GM04503 (cell line): ENCODE data around the gene TMEM132D.

Source experiments
- DNase-seq: peaks from one replicate; pipeline ENCODE4 v3.0.0-alpha.2; 2012; ENCODE audit warnings: low read depth

Gene TMEM132D

DNA sequence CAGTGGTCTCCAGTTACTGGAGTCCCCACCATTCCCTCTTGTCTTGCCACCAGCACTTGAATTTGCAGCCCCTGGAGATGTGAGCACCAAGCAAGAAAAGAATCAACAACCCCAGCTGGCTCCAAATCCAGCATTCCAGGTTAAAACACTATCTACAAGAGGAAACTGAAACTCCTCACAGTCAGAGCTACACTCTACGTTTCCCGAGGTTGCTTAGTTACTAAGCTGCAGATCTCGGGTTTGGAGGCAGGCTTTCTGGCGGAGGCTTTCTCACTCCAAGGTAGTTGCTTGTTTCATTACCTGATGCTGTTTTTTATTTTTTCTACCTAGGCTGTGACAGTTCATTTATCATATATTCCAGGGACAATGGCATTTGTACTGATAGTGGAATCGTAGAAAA lies 802.4 kb downstream of the TMEM132D start:
- DNase-seq: no peak

DNA sequence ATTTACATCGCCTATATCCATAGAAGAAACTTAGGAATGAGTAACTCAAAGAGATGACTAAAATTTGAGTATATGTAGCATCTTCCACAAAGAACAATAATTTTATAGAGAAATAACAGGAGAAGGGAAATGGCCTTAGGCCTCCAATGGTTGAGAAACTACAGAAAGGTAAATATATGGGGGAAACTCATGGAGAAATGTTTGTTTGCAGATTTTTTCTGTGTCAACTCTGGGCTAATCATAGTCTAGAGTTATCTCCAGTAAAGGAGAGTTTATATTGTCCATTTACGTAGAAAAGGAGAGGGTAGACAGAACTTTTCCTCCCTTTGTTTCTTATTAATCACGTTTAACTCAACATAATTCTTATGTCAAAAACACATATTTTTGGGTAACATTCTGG lies 806.4 kb downstream of the TMEM132D start:
- no peak for DNase-seq

- DNase-seq: no peak
These were observed 806.9 kb downstream of the TMEM132D start for GRCh38 chr12:129096968-129097367.

DNA sequence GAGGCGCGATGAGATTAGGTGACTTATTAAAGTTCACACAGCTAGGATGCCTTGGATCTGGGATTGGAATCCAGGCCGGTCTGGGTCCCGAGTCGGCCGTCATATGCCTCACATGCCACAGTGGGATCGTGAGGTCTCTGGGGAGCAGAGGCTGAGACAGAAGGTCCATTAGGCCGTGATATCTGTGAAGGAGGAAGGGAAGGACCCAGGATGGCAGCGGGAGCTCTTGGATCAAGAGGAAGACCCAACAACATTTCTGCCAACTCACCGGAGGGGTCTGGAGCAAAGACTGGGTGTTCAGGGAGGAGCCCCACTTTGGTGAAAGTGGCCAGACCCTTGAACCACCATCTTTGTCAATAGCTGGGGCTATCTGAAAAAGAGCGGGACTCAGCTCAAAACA lies 807.6 kb downstream of the TMEM132D start:
- no peak for DNase-seq

GRCh38 chr12:129089576-129089975 lies 814.2 kb downstream of the TMEM132D start:
- DNase-seq: no peak

DNA sequence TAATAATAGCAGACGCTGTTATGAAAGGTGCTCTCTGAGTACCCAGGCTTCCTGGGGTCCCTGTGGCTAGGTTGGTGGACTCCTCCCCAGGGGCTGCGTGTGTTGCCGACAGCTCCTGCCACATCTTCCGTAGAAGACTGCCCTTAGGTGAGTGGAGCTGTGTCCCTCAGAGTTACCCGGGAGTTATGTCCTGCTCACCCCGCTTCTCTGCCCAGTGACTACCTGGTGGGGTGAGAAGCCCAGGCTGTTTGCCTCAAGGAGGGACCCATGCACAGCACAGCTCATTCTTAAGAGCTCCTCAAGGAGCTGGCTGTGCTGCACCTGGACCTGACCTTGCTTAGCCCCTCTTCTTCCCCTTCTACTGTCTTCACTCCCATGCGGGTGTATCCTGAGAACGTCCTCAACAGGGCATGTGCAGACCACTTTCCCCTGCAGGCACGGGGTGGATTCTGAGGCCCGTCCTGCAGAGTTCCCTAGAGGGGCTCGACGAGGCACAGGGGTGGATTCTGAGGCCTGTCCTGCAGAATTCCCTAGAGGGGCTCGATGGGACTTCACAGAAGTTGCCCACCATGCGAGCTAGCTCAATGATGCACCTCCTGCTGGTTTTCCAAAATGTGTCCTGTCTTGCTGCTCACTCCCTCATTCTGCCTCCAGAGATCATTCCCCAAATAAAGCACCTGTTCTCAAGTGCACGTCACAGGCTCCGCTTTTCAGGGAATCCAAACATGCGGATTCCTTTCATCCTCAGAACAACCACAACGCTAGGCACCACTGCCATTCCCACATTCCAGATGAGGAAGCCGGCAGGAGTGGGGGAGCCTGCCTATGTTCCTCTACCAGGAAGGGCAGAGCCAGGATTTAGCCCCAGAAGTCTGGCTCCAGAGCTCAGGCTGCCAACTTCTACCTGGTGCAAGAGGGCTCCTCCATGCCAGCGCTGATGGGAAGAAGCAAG lies 818.7 kb downstream of the TMEM132D start:
- DNase-seq: no peak

GRCh38 chr12:129083121-129083840 lies 820.5 kb downstream of the TMEM132D start:
- no peak for DNase-seq

GRCh38 chr12:129082441-129082840 lies 821.4 kb downstream of the TMEM132D start:
- DNase-seq: no peak

DNA sequence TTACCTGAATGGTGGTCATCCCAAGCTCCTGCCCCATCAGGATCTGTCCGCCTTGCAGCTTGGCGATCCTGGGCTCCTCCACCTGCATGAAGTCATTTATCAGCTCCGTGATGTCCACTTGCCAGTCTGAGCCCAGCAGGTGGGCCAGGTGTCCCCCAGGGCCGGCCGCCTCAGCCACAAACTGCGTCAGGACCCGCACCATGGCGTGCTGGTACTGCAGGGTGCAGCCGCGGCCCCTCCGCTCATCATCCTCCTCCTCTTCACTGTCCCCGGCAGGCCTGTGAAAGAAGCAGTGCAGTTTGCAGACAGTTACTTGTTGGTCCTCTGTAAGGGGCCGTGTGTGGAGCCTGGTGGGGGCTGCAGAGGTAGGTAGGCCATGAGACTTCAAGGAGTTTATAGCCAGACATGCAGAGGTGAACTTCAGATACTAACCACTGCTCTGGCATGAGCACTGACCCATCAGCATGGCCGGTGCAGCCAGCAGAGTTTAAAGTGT lies 822.0 kb downstream of the TMEM132D start:
- no peak for DNase-seq

DNA sequence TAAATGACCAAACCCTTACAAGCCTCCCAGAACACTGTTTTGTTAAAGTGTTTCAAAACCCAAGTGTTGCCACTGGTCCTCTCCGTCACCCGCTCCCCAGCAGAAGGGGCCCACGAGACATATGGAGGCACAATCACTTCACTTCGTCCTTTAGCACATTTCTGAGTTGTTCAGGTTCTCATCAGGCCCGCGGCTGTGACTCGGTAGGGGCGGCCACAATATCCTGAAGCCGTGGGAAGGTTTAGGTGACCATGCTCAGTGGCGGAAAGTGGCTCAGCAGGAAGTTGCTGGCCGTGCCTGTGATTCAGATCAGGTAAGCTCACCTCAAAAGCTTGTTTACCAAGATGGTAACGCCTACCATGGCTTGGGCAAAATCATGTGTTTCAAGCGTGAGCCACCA lies 823.0 kb downstream of the TMEM132D start:
- no peak for DNase-seq

GRCh38 chr12:129080391-129080790 lies 823.4 kb downstream of the TMEM132D start:
- no peak for DNase-seq

- DNase-seq: no peak
These were observed 824.1 kb downstream of the TMEM132D start for GRCh38 chr12:129079719-129080118.

DNA sequence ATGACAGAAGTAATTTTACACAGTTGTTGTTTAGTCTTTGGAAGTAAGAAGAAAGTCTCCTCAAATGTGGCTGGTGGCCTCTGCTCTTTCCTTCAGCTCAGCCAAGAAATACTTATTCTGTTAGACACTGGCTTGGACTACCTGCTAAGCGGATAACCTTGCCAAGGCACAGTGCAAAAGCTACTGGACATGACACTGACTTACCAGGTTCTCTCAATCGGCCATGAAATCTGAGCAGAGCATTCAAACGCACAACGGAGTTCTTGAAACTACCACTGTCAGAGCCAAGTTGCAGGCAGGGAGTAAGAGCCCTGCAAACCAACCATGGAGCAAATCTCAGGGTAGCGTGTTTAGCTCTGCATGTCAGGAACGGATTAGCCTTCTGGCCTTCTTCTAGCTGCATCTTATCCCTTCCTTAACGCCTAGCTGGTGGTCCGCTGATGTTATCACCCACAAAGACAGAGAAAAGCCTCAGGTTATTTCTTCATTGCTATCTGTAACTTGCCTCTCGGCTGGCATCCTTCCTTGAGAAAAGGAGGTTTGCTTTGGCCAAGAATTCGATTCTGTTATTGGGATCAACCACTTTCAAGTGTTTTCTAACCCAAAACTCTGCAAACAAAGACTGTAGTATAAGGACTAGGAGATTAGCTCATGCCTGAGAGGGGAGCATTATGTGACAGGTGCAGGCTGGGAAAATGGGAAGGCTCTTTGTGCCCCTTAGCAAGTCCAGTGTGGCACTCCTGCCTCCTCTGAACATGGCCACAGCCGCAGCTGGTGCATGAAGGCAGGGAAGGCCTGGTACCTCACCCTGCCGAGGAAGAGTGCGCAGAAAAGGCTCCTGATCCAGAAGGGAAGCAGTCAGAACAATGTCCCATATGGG lies 827.1 kb downstream of the TMEM132D start:
- DNase-seq: no peak

- no peak for DNase-seq
These were observed 828.2 kb downstream of the TMEM132D start for GRCh38 chr12:129075460-129076208.

- no peak for DNase-seq
These were observed 829.4 kb downstream of the TMEM132D start for GRCh38 chr12:129074379-129074778.

DNA sequence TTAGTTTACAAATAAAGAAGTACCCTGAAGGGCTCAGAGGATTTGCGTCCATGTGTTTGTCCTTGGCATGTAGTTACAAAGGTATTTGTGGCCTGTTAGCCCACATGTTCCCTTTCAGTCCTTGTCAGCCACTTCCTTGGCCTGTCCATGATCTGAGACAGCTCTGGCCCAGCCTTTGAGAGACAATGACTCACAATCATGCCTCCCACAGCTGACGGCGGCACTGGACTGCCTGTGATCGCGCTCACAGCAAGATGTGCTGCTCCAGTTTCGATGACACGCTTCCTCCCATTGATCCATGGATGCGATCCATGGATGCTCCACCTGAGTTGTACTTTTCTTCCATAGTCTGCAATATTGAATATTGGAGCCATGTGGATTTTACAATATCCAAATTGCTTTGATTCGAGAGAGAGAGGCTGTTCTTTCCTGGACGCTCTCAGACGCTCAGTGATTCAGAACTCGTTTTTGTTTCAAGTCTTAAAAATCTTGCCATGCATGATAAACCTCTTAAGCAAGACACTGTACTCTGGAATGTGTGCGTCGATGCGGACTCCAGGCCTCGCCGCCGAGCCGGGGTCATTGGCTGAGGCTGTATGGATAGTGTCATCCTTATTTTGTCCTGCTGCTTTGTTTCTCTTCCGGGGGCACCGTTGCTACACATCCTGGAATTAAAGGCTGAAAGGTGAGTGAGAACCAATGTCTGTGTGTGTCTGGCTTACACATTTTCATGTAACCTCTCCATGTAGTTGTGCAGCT lies 830.5 kb downstream of the TMEM132D start:
- no peak for DNase-seq

- no peak for DNase-seq
These were observed 832.5 kb downstream of the TMEM132D start for GRCh38 chr12:129071362-129071761.

DNA sequence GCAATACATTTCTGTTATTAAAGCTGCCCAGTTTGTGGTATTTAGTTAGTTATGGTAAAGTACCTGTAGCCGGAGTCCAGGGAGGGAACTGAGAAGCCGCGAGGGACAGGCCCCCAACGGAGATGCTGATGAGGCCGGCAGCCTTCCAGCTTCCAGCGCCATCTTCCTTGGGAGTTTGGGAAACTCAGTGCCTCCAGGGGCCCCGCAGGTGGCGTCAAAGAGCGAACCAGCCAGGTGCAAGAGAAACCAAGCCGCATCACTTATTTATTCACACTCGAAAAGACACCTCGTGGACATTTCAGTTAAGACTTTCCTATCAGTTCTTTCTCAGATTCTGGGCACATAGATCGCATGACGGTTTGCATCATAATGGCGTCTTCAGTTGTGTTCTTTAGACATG lies 833.9 kb downstream of the TMEM132D start:
- no peak for DNase-seq

DNA sequence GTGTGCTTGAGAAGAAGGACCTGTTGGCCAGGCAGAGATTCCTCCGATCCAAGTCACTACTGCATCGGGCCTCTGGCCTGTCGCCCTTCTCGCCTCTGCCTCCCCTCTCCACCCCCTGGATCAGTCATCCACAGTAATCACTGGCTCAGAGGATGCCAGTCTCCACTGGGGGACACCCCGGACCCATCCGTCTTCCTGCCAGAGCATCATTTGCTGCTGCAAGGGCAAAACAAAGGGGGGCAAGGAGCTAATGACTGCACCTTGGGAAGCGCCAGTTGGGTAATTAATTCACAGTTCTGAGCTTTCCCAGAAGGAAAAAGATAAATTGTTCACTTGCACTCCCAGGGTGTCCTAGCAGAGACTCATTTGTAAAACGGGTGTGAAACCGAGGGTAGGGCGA lies 835.1 kb downstream of the TMEM132D start:
- no peak for DNase-seq

DNA sequence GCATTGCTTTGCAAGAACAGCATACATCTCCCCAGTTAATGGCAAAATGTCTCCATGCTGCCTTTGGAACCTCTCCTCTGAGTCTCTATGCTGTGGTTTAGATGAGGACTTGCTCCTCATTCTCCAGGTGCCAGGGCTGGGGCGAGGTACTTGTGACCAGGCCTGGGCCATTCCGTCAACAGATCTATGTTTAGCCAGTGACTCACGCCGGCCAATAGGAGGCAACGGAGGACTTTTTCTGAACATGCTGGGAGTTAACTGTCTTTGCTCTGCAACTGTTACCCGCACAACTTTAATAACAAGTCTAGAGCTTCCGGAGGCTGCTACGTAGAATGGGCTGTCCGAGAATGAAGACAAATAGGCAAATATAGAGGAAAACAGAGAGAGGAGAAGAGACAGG lies 836.3 kb downstream of the TMEM132D start:
- no peak for DNase-seq
